Trophoblast cell (in vitro differentiated cells and primary cell): ENCODE results near the gene UAP1.

ENCODE experiments used
- DNase-seq, 2 donors: peaks; one replicate each; pipeline ENCODE4 v3.0.0-alpha.2; 2016
- H2AFZ ChIP-seq: 2 replicates; pipeline ENCODE4 v1.6.1; 2013; ENCODE audit warnings: low read length, moderate library complexity, mild to moderate bottlenecking; ENCODE audit not compliant: insufficient read depth, poor library complexity
- H2AK5ac ChIP-seq: 2 replicates; pipeline ENCODE4 v1.6.1; 2013; ENCODE audit warnings: mild to moderate bottlenecking, low read length
- H2BK120ac ChIP-seq: 2 replicates; pipeline ENCODE4 v1.6.1; 2013; ENCODE audit warnings: low read length, mild to moderate bottlenecking, moderate library complexity; ENCODE audit not compliant: insufficient read depth, poor library complexity
- H2BK12ac ChIP-seq: 2 replicates; pipeline ENCODE4 v1.6.1; 2013; ENCODE audit warnings: mild to moderate bottlenecking, low read length, moderate library complexity
- H2BK5ac ChIP-seq: 2 replicates; pipeline ENCODE4 v1.6.1; 2013; ENCODE audit warnings: low read length, low read depth, moderate library complexity, mild to moderate bottlenecking; ENCODE audit not compliant: poor library complexity
- H3K14ac ChIP-seq: 2 replicates; pipeline ENCODE4 v1.6.1; 2013; ENCODE audit warnings: mild to moderate bottlenecking, low read length
- H3K18ac ChIP-seq: 2 replicates; pipeline ENCODE4 v1.6.1; 2013; ENCODE audit warnings: mild to moderate bottlenecking, low read length
- H3K23ac ChIP-seq: 2 replicates; pipeline ENCODE4 v1.6.1; 2013; ENCODE audit warnings: low read length
- H3K27ac ChIP-seq: 2 replicates; pipeline ENCODE4 v1.5.1; 2013; ENCODE audit warnings: low read depth, mild to moderate bottlenecking, inconsistent platforms, low read length, moderate library complexity
- H3K27me3 ChIP-seq: 2 replicates; pipeline ENCODE4 v1.6.1; 2013; ENCODE audit warnings: inconsistent platforms, mild to moderate bottlenecking, low read length, moderate library complexity; ENCODE audit not compliant: insufficient read depth
- H3K36me3 ChIP-seq, 2 experiments: 1 replicate in 1 of 2; 2 replicates in 1 of 2; pipeline ENCODE4 v1.6.1; 2013; ENCODE audit warnings: low read length in 2 of 2, mild to moderate bottlenecking in 2 of 2, moderate library complexity in 1 of 2; ENCODE audit not compliant: insufficient read depth in 2 of 2, control insufficient read depth in 1 of 2
- H3K4ac ChIP-seq: 2 replicates; pipeline ENCODE4 v1.6.1; 2013; ENCODE audit warnings: low read depth, mild to moderate bottlenecking, low read length, moderate library complexity
- H3K4me1 ChIP-seq, 2 experiments: 1 replicate in 1 of 2; 2 replicates in 1 of 2; pipeline ENCODE4 v1.6.1; 2013; ENCODE audit warnings: low read length in 2 of 2, mild to moderate bottlenecking in 2 of 2, moderate library complexity in 1 of 2; ENCODE audit not compliant: insufficient read depth in 2 of 2, control insufficient read depth in 1 of 2
- H3K4me2 ChIP-seq: 2 replicates; pipeline ENCODE4 v1.6.1; 2013; ENCODE audit warnings: inconsistent platforms, mild to moderate bottlenecking, low read length, moderate library complexity
- H3K4me3 ChIP-seq: 2 replicates; pipeline ENCODE4 v1.5.1; 2013; ENCODE audit warnings: mild to moderate bottlenecking, low read depth, low read length, inconsistent platforms
- H3K79me1 ChIP-seq: one replicate; pipeline ENCODE4 v1.6.1; 2013; ENCODE audit warnings: low read length
- H3K79me2 ChIP-seq: 2 replicates; pipeline ENCODE4 v1.6.1; 2013; ENCODE audit warnings: low read length, mild to moderate bottlenecking; ENCODE audit not compliant: control insufficient read depth, insufficient read depth, poor library complexity
- H3K9ac ChIP-seq: 2 replicates; pipeline ENCODE4 v1.6.1; 2013; ENCODE audit warnings: mild to moderate bottlenecking, low read length
- H3K9me3 ChIP-seq: 2 replicates; pipeline ENCODE4 v1.6.1; 2013; ENCODE audit warnings: low read depth, mild to moderate bottlenecking, control low read depth, inconsistent platforms, low read length; ENCODE audit not compliant: insufficient read depth
- H4K12ac ChIP-seq: 2 replicates; pipeline ENCODE4 v1.6.1; 2013; ENCODE audit warnings: low read depth, mild to moderate bottlenecking, low read length, moderate library complexity
- H4K8ac ChIP-seq: 2 replicates; pipeline ENCODE4 v1.6.1; 2013; ENCODE audit warnings: low read depth, mild to moderate bottlenecking, low read length, moderate library complexity
- H4K91ac ChIP-seq: one replicate; pipeline ENCODE4 v1.6.1; 2013; ENCODE audit warnings: low read depth, mild to moderate bottlenecking, low read length, moderate library complexity
- WGBS: extraction: QIAGEN DNeasy Blood & Tissue Kit; methylation state at CpG from one replicate; pipeline ENCODE4 v1.1.7; 2013; ENCODE audit warnings: missing lambda C conversion rate; ENCODE audit not compliant: insufficient read length, insufficient coverage; ENCODE audit errors: extremely low coverage; 5-methylcytosine and 5-hydroxymethylcytosine counted together

The UAP1 gene

DNA sequence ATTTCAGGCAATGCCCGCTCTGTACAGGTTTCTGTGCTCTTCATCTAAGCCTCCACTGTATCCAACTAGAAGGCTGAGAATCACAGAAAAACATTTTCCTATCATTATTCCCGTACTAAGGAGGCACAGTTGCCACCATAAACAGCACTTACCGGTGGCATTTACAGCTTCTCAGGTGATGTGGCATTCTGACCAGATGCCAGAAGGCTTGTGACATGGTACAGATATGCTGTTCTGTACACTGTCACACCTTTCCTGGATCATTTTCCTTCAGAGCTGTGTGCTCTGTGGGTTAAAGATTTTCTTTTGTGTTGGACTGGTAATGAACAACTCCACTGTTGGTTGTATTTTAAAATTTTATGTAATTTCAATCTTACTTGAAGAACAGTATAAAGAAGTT lies 4.0 kb upstream of the UAP1 start:
- Histone ChIP-seq H3K14ac (no peak overlapping the region), H3K36me3 (no peaks in the 10 kb centered on the region), H2AFZ (no peak overlapping the region), H3K4ac (no peak overlapping the region), H3K23ac (no peak overlapping the region), H3K79me2 (peaks cover 7% of the 10 kb centered on the region), H2AK5ac (no peak overlapping the region), H2BK12ac (no peak overlapping the region), H3K27me3 (no peaks in the 10 kb centered on the region), H3K4me2 (no peak overlapping the region), H3K9ac (no peak overlapping the region), H4K12ac (no peak overlapping the region), H3K27ac (no peak overlapping the region), H2BK5ac (no peak overlapping the region), H3K9me3 (peaks cover 2% of the 10 kb centered on the region), H3K18ac (no peak overlapping the region), H3K4me1 (peaks cover 3 to 4% of the 10 kb centered on the region in 2 experiments), H3K4me3 (no peak overlapping the region), H4K8ac (no peak overlapping the region), H4K91ac (no peak overlapping the region), H2BK120ac (no peak overlapping the region), H3K79me1 (peaks cover 9% of the 10 kb centered on the region)
- no peak for DNase-seq
- WGBS = no CpG with 5 or more reads among the region's 3 CpGs

GRCh38 chr1:162560303-162561036 lies 1.1 kb upstream of the UAP1 start:
- Histone ChIP-seq H3K18ac (peak overlapping the region; percentile 6), H3K14ac (no peak overlapping the region), H3K79me1 (peaks cover 9% of the 10 kb centered on the region)

GRCh38 chr1:162561037-162561615 lies 396 bp upstream of the UAP1 start:
- Histone ChIP-seq H3K4me2 (peak overlapping the region; percentile 94), H4K8ac (peak overlapping the region; percentile 81), H3K4me1 (peaks cover 3% of the 10 kb centered on the region in 2 experiments), H2AK5ac (no peak overlapping the region), H3K36me3 (peaks cover 0 to 2% of the 10 kb centered on the region in 2 experiments), H3K4ac (peak overlapping the region; percentile 13), H2BK12ac (no peak overlapping the region), H3K27me3 (no peaks in the 10 kb centered on the region), H2BK5ac (peak overlapping the region; percentile 24), H3K4me3 (peak overlapping the region; percentile 98), H3K27ac (peak overlapping the region; percentile 68), H2BK120ac (peak overlapping the region; percentile 14), H3K79me2 (peaks cover 7% of the 10 kb centered on the region), H2AFZ (peak overlapping the region; percentile 18), H3K79me1 (peaks cover 9% of the 10 kb centered on the region), H4K12ac (peak overlapping the region; percentile 2), H3K9ac (peak overlapping the region; percentile 94), H3K14ac (peak overlapping the region; percentile 2), H3K23ac (no peak overlapping the region), H3K18ac (peak overlapping the region; percentile 6), H3K9me3 (peaks cover 2% of the 10 kb centered on the region), H4K91ac (peak overlapping the region; percentile 11)
- DNase-seq = peak; percentile 99
- WGBS = no CpG with 5 or more reads among the region's 53 CpGs

More at GRCh38 chr1:162560303-162561036, 1.1 kb upstream of the UAP1 start:
- H3K27me3 ChIP-seq = no peaks in the 10 kb centered on the region
- no peak overlapping the region for H3K4me3 ChIP-seq
- peak overlapping the region; percentile 18 for H2AFZ ChIP-seq
- H3K4me2 ChIP-seq = peak overlapping the region; percentile 94
- H3K4ac ChIP-seq = peak overlapping the region; percentile 13
- WGBS = no CpG with 5 or more reads among the region's 9 CpGs
- H2BK5ac ChIP-seq = peak overlapping the region; percentile 24
- peak overlapping the region; percentile 2 for H4K12ac ChIP-seq
- H3K4me1 ChIP-seq = peaks cover 3 to 4% of the 10 kb centered on the region in 2 experiments
- peak overlapping the region; percentile 62 for H3K27ac ChIP-seq
- peak overlapping the region; percentile 94 for H3K9ac ChIP-seq
- peaks cover 2% of the 10 kb centered on the region for H3K9me3 ChIP-seq
- H3K23ac ChIP-seq = no peak overlapping the region
- H2AK5ac ChIP-seq = no peak overlapping the region
- no peaks in the 10 kb centered on the region for H3K36me3 ChIP-seq
- H2BK120ac ChIP-seq = no peak overlapping the region
- H4K91ac ChIP-seq = peak overlapping the region; percentile 11
- peak in 1 of 2 donors; percentile 41 for DNase-seq
- H4K8ac ChIP-seq = peak overlapping the region; percentile 81
- peaks cover 7% of the 10 kb centered on the region for H3K79me2 ChIP-seq
- H2BK12ac ChIP-seq = no peak overlapping the region

DNA sequence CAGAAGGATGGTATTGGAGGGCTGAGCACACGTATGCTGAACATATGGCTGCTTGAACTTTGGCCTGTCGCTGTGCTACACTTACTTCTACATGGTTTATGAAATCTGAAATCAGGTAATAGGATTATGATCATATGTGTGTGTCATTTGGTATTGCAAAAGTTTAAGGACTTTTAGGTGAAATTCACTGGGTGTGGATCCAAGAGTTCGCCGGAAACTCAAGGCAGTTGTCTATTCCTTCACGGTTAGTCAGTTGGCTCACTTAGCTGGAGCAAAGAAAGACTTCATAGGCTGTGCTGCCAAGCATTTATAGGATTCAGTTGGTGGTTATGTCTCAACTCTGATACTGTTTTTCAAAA lies 927 bp downstream of the UAP1 start:
- Histone ChIP-seq H3K4ac (no peak overlapping the region), H2BK5ac (no peak overlapping the region), H3K23ac (no peak overlapping the region), H3K18ac (no peak overlapping the region), H3K9ac (no peak overlapping the region), H3K79me2 (peaks cover 7% of the 10 kb centered on the region), H3K36me3 (peaks cover 2 to 7% of the 10 kb centered on the region in 2 experiments), H4K91ac (no peak overlapping the region), H3K4me2 (peak overlapping the region; percentile 90), H2AK5ac (no peak overlapping the region), H4K12ac (no peak overlapping the region), H3K27me3 (no peaks in the 10 kb centered on the region), H4K8ac (no peak overlapping the region), H2AFZ (peak overlapping the region; percentile 17), H3K14ac (no peak overlapping the region), H3K27ac (no peak overlapping the region), H3K79me1 (peaks cover 9% of the 10 kb centered on the region), H3K9me3 (peaks cover 2% of the 10 kb centered on the region), H2BK12ac (no peak overlapping the region), H3K4me3 (no peak overlapping the region), H3K4me1 (peaks cover 2 to 3% of the 10 kb centered on the region in 2 experiments), H2BK120ac (no peak overlapping the region)
- peak; percentile 34 to 63 for DNase-seq
- WGBS = no CpG with 5 or more reads among the region's 5 CpGs
